Hepatocyte (in vitro differentiated cells): Measurements from ENCODE around the gene RAPGEF6. TPM values are rescaled to one million over a fixed set of nuclear protein-coding genes. Genes with fewer than 3 reads are reported as not detected.

Source experiments
- DNase-seq: peaks from one replicate; pipeline ENCODE4 v3.0.0-alpha.2; 2016; ENCODE audit warnings: low spot score
- H2AFZ ChIP-seq: fragments of 200-600 bp; sonication (generic); 2 replicates; pipeline ENCODE4 v1.6.0; 2016; ENCODE audit warnings: antibody characterized with exemption, mild to moderate bottlenecking
- H3K27ac ChIP-seq: fragments of 200-600 bp; sonication (generic); 2 replicates; pipeline ENCODE4 v1.5.1; 2016; ENCODE audit warnings: mild to moderate bottlenecking
- H3K27me3 ChIP-seq: fragments of 200-600 bp; sonication (generic); 2 replicates; pipeline ENCODE4 v1.6.1; 2016
- H3K36me3 ChIP-seq: fragments of 200-600 bp; sonication (generic); replicated peaks from 2 replicates; pipeline ENCODE4 v1.5.1; 2016; ENCODE audit warnings: low read depth; ENCODE audit not compliant: insufficient read depth
- H3K4me1 ChIP-seq: fragments of 200-600 bp; sonication (generic); 2 replicates; pipeline ENCODE4 v1.5.1; 2016; ENCODE audit warnings: mild to moderate bottlenecking, moderate library complexity; ENCODE audit not compliant: insufficient read depth
- H3K4me2 ChIP-seq: fragments of 200-600 bp; sonication (generic); 2 replicates; pipeline ENCODE4 v1.6.0; 2016
- H3K4me3 ChIP-seq: fragments of 200-600 bp; sonication (generic); 2 replicates; pipeline ENCODE4 v1.5.1; 2016; ENCODE audit warnings: mild to moderate bottlenecking
- H3K79me2 ChIP-seq: fragments of 200-600 bp; sonication (generic); 2 replicates; pipeline ENCODE4 v1.6.0; 2017; ENCODE audit warnings: mild to moderate bottlenecking
- H3K9me2 ChIP-seq: fragments of 200-600 bp; sonication (generic); replicated peaks from 2 replicates; pipeline ENCODE4 v1.6.0; 2017; ENCODE audit warnings: mild to moderate bottlenecking; ENCODE audit not compliant: insufficient read depth
- H3K9me3 ChIP-seq: fragments of 200-600 bp; sonication (generic); 2 replicates; pipeline ENCODE4 v1.5.1; 2016; ENCODE audit warnings: low read depth, mild to moderate bottlenecking
- H4K20me1 ChIP-seq: fragments of 200-600 bp; sonication (generic); 2 replicates; pipeline ENCODE4 v1.6.0; 2016; ENCODE audit warnings: mild to moderate bottlenecking; ENCODE audit not compliant: insufficient read depth, poor library complexity, severe bottlenecking
- CTCF ChIP-seq: fragments of 200-600 bp; sonication (generic); IDR thresholded peaks from 2 replicates; pipeline ENCODE4 v1.5.1; 2016; ENCODE audit warnings: antibody characterized with exemption, mild to moderate bottlenecking; ENCODE audit not compliant: poor library complexity
- EZH2 ChIP-seq: fragments of 200-600 bp; sonication (generic); IDR thresholded peaks from 2 replicates; pipeline ENCODE4 v1.6.1; 2016; ENCODE audit warnings: antibody characterized with exemption, mild to moderate bottlenecking, borderline replicate concordance
- EZH2phosphoT487 ChIP-seq: fragments of 200-600 bp; sonication (generic); IDR thresholded peaks from one replicate; pipeline ENCODE4 v1.6.1; 2018; ENCODE audit warnings: antibody characterized with exemption, mild to moderate bottlenecking, low read depth, moderate library complexity; ENCODE audit not compliant: unreplicated experiment, severe bottlenecking
- WGBS: methylation state at CpG from one replicate; pipeline ENCODE4 v1.1.6; 2016; ENCODE audit warnings: low lambda C conversion rate; ENCODE audit errors: missing lambda C conversion rate; 5-methylcytosine and 5-hydroxymethylcytosine counted together
- polyA plus RNA-seq: library from polyadenylated mRNA; unstranded; fragments of >200 nt; fragmentation: Nextera tagmentation; extraction: Ambion mirVana; gene quantifications from 2 replicates; pipeline ENCODE4 v1.2.1, GENCODE V29; 2016
- total RNA-seq: library from RNA; depleted of rRNA; stranded (reverse); fragments of >200 nt; gene quantifications from 2 replicates; pipeline ENCODE4 v1.2.3, GENCODE V29; 2014

Gene RAPGEF6
- total and polyA plus RNA-seq, 2 experiments from 2014 or later: 4.7 to 13.3 TPM

GRCh38 chr5:131431794-131432193 lies 203.2 kb downstream of the RAPGEF6 start:
- no peak for TF ChIP-seq EZH2phosphoT487
- no peak for TF ChIP-seq CTCF
- no peak for TF ChIP-seq EZH2
- H3K9me3 ChIP-seq: no peaks in the 10 kb centered on the region

GRCh38 chr5:131430794-131431193 lies 204.2 kb downstream of the RAPGEF6 start:
- Histone ChIP-seq H3K36me3 (no peaks in the 10 kb centered on the region), H3K9me2 (no peaks in the 10 kb centered on the region), H4K20me1 (no peaks in the 10 kb centered on the region), H3K4me2 (no peak overlapping the region), H2AFZ (no peak overlapping the region), H3K27me3 (no peaks in the 10 kb centered on the region), H3K27ac (no peak overlapping the region), H3K79me2 (no peaks in the 10 kb centered on the region), H3K9me3 (no peaks in the 10 kb centered on the region), H3K4me1 (no peaks in the 10 kb centered on the region), H3K4me3 (no peak overlapping the region)
- WGBS: 100% methylated on average over 1 of the region's 1 CpG
- no peak for TF ChIP-seq EZH2
- TF ChIP-seq EZH2phosphoT487: no peak
- TF ChIP-seq CTCF: no peak
- DNase-seq: no peak

More at GRCh38 chr5:131431794-131432193, 203.2 kb downstream of the RAPGEF6 start:
- H3K4me3 ChIP-seq: no peak overlapping the region
- H2AFZ ChIP-seq: no peak overlapping the region
- H3K4me1 ChIP-seq: no peaks in the 10 kb centered on the region
- WGBS: 72% methylated on average over 2 of the region's 2 CpGs
- no peaks in the 10 kb centered on the region for H3K27me3 ChIP-seq
- H4K20me1 ChIP-seq: no peaks in the 10 kb centered on the region
- H3K9me2 ChIP-seq: no peaks in the 10 kb centered on the region
- no peaks in the 10 kb centered on the region for H3K36me3 ChIP-seq
- no peak for DNase-seq
- no peak overlapping the region for H3K27ac ChIP-seq
- H3K4me2 ChIP-seq: no peak overlapping the region
- no peaks in the 10 kb centered on the region for H3K79me2 ChIP-seq

- Histone ChIP-seq H3K4me3 (no peak overlapping the region), H3K4me1 (no peaks in the 10 kb centered on the region), H4K20me1 (no peaks in the 10 kb centered on the region), H3K9me2 (no peaks in the 10 kb centered on the region), H3K4me2 (no peak overlapping the region), H3K9me3 (no peaks in the 10 kb centered on the region), H3K79me2 (no peaks in the 10 kb centered on the region), H3K36me3 (no peaks in the 10 kb centered on the region), H2AFZ (no peak overlapping the region), H3K27ac (no peak overlapping the region), H3K27me3 (no peaks in the 10 kb centered on the region)
- no peak for DNase-seq
- no peak for TF ChIP-seq CTCF
- TF ChIP-seq EZH2phosphoT487: no peak
- TF ChIP-seq EZH2: no peak
- 100% methylated on average over 1 of the region's 1 CpG for WGBS
Measured at GRCh38 chr5:131426011-131426410, 209.0 kb downstream of the RAPGEF6 start.

GRCh38 chr5:131423056-131423455 lies 212.0 kb downstream of the RAPGEF6 start:
- Histone ChIP-seq H3K4me3 (no peak overlapping the region), H3K36me3 (no peaks in the 10 kb centered on the region), H3K27me3 (no peaks in the 10 kb centered on the region), H3K9me3 (no peaks in the 10 kb centered on the region), H3K79me2 (no peaks in the 10 kb centered on the region), H3K27ac (no peak overlapping the region), H3K4me1 (no peaks in the 10 kb centered on the region), H4K20me1 (no peaks in the 10 kb centered on the region), H3K9me2 (no peaks in the 10 kb centered on the region), H2AFZ (no peak overlapping the region), H3K4me2 (no peak overlapping the region)
- peak; percentile 9 for DNase-seq
- TF ChIP-seq EZH2 (no peak), CTCF (peak; percentile 42), EZH2phosphoT487 (no peak)
- WGBS: 79% methylated on average over 2 of the region's 2 CpGs
